Activated CD8-positive, alpha-beta memory T cell treated with anti-CD3 and anti-CD28 coated beads, Interleukin-2, amount 50 U/mL, for 24 hours (primary cell): ENCODE results near the gene DGKZ.

Source experiments
- DNase-seq: peaks from one replicate; pipeline ENCODE4 v3.0.0-alpha.2; 2020; ENCODE audit errors: extremely low read depth

Gene DGKZ

GRCh38 chr11:46381048-46381818, 34.0 kb downstream of the DGKZ start, which contains the start of gene MDK:
Gene MDK, plus strand, starts transcription at chr11:46381669. Its CDS starts 389 bp downstream, at chr11:46382058.
- DNase-seq: no peak

GRCh38 chr11:46381819-46382645, 34.8 kb downstream of the DGKZ start:
- no peak for DNase-seq

- no peak for DNase-seq
Observed at GRCh38 chr11:46382646-46383403, 35.6 kb downstream of the DGKZ start.

GRCh38 chr11:46383404-46383758, 36.1 kb downstream of the DGKZ start:
- no peak for DNase-seq

GRCh38 chr11:46383974-46384701, 36.9 kb downstream of the DGKZ start:
- DNase-seq: no peak

GRCh38 chr11:46385169-46386004, 38.1 kb downstream of the DGKZ start:
- no peak for DNase-seq

- DNase-seq: no peak
Observed at GRCh38 chr11:46386005-46386578, 38.8 kb downstream of the DGKZ start.

GRCh38 chr11:46386674-46387073, 39.4 kb downstream of the DGKZ start:
- DNase-seq: no peak

- no peak for DNase-seq
Observed at GRCh38 chr11:46387456-46387855, 40.2 kb downstream of the DGKZ start.

GRCh38 chr11:46387919-46388618, 40.8 kb downstream of the DGKZ start:
- no peak for DNase-seq

GRCh38 chr11:46388619-46389449, 41.6 kb downstream of the DGKZ start:
- DNase-seq: no peak

GRCh38 chr11:46389450-46390330, 42.4 kb downstream of the DGKZ start:
- DNase-seq: no peak

GRCh38 chr11:46390331-46391171, 43.3 kb downstream of the DGKZ start:
- no peak for DNase-seq

- DNase-seq: no peak
Observed at GRCh38 chr11:46391186-46391577, 43.9 kb downstream of the DGKZ start.

GRCh38 chr11:46391578-46392420, 44.5 kb downstream of the DGKZ start, which contains the start of gene CHRM4:
Gene CHRM4, minus strand, starts transcription at chr11:46391776. Its CDS starts 5,219 bp downstream, at chr11:46386557.
- no peak for DNase-seq
